Thyroid gland (tissue), 4 donors: ENCODE results near the gene HHAT.

ENCODE experiments used
- POLR2A ChIP-seq, 2 donors: fragments of 450-650 bp; IDR thresholded peaks; one replicate each; pipeline ENCODE4 v1.6.1; 2017; ENCODE audit warnings: antibody characterized with exemption in 2 of 2, mild to moderate bottlenecking in 2 of 2, moderate library complexity in 1 of 2
- TF ChIP-seq, protein P1 (sequence below), 6 experiments: fragments of 200-600 bp in 3 of 6; fragments of 450-650 bp in 3 of 6; sonication (generic) in 3 of 6; IDR thresholded peaks; one replicate each; pipeline ENCODE4 v1.5.1; 2016 to 2019; ENCODE audit warnings: antibody characterized with exemption in 6 of 6, mild to moderate bottlenecking in 2 of 6, inconsistent platforms in 1 of 6, moderate library complexity in 1 of 6

DNA sequence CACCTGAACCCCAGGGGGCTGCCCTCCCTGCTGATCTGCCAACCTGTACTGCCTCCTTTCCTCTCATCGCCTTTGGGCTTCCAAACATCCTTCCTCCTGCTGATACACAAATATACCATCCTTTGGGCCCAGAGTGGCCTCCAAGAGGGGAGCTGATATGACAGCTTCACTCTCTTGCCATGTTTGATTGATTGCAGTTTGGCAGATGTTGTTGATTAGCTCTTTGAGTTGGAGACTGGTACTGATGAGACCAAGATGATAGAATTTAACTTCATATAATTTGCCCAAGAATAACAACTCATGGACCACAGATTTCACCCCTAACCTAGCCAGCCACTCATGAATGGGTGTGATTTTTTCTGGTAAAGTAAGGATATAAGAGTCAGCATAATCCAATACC, 227.8 kb downstream of the HHAT start:
- TF ChIP-seq, protein P1, sequence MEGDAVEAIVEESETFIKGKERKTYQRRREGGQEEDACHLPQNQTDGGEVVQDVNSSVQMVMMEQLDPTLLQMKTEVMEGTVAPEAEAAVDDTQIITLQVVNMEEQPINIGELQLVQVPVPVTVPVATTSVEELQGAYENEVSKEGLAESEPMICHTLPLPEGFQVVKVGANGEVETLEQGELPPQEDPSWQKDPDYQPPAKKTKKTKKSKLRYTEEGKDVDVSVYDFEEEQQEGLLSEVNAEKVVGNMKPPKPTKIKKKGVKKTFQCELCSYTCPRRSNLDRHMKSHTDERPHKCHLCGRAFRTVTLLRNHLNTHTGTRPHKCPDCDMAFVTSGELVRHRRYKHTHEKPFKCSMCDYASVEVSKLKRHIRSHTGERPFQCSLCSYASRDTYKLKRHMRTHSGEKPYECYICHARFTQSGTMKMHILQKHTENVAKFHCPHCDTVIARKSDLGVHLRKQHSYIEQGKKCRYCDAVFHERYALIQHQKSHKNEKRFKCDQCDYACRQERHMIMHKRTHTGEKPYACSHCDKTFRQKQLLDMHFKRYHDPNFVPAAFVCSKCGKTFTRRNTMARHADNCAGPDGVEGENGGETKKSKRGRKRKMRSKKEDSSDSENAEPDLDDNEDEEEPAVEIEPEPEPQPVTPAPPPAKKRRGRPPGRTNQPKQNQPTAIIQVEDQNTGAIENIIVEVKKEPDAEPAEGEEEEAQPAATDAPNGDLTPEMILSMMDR (IDR thresholded peaks at IDR 0.05), result no peak
- no peak for TF ChIP-seq POLR2A (IDR thresholded peaks at IDR 0.05)
